Activated naive CD8-positive, alpha-beta T cell (primary cell): ENCODE data around the gene CELF4.
A peak's percentile ranks its signal among the peaks of the same experiment; 100 is the strongest.

ENCODE experiments used
- H3K27ac Mint-ChIP-seq: one replicate; pipeline ENCODE4 v1.8.0; 2021; ENCODE audit warnings: mixed read lengths
- H3K27me3 Mint-ChIP-seq: one replicate; pipeline ENCODE4 v1.8.0; 2021; ENCODE audit warnings: mixed read lengths
- H3K36me3 Mint-ChIP-seq: one replicate; pipeline ENCODE4 v1.8.0; 2021; ENCODE audit warnings: mixed read lengths
- H3K4me1 Mint-ChIP-seq: one replicate; pipeline ENCODE4 v1.8.0; 2021; ENCODE audit warnings: low read depth, mixed read lengths
- H3K4me3 Mint-ChIP-seq: one replicate; pipeline ENCODE4 v1.8.0; 2021; ENCODE audit warnings: mild to moderate bottlenecking, mixed read lengths
- H3K9me3 Mint-ChIP-seq: one replicate; pipeline ENCODE4 v1.8.0; 2021; ENCODE audit warnings: low read depth, mixed read lengths

Gene CELF4

GRCh38 chr18:37254973-37255372 lies 310.6 kb downstream of the CELF4 start:
- H3K27me3 Mint-ChIP-seq, result peaks cover 37% of the 10 kb centered on the region
- H3K27ac Mint-ChIP-seq, result no peak overlapping the region
- peaks cover 11% of the 10 kb centered on the region for H3K4me1 Mint-ChIP-seq
- no peaks in the 10 kb centered on the region for H3K36me3 Mint-ChIP-seq
- no peaks in the 10 kb centered on the region for H3K9me3 Mint-ChIP-seq
- H3K4me3 Mint-ChIP-seq, result peak overlapping the region; percentile 78

- Mint-ChIP-seq H3K27ac (no peak overlapping the region), H3K9me3 (no peaks in the 10 kb centered on the region), H3K4me3 (peak overlapping the region; percentile 78), H3K36me3 (no peaks in the 10 kb centered on the region), H3K4me1 (peaks cover 11% of the 10 kb centered on the region), H3K27me3 (peaks cover 38% of the 10 kb centered on the region)
Measured at GRCh38 chr18:37254236-37254754, 311.3 kb downstream of the CELF4 start.

- no peak overlapping the region for H3K4me3 Mint-ChIP-seq
- no peaks in the 10 kb centered on the region for H3K36me3 Mint-ChIP-seq
- H3K9me3 Mint-ChIP-seq, result no peaks in the 10 kb centered on the region
- H3K4me1 Mint-ChIP-seq, result peaks cover 11% of the 10 kb centered on the region
- no peak overlapping the region for H3K27ac Mint-ChIP-seq
- peaks cover 39% of the 10 kb centered on the region for H3K27me3 Mint-ChIP-seq
Measured at GRCh38 chr18:37253394-37254235, 312.0 kb downstream of the CELF4 start.

- peaks cover 11% of the 10 kb centered on the region for H3K4me1 Mint-ChIP-seq
- no peaks in the 10 kb centered on the region for H3K36me3 Mint-ChIP-seq
- peaks cover 37% of the 10 kb centered on the region for H3K27me3 Mint-ChIP-seq
- H3K27ac Mint-ChIP-seq, result no peak overlapping the region
- H3K9me3 Mint-ChIP-seq, result no peaks in the 10 kb centered on the region
- peak overlapping the region; percentile 30 for H3K4me3 Mint-ChIP-seq
Measured at GRCh38 chr18:37252854-37253393, 312.7 kb downstream of the CELF4 start.

- H3K27me3 Mint-ChIP-seq, result peaks cover 37% of the 10 kb centered on the region
- H3K9me3 Mint-ChIP-seq, result no peaks in the 10 kb centered on the region
- no peaks in the 10 kb centered on the region for H3K36me3 Mint-ChIP-seq
- H3K4me1 Mint-ChIP-seq, result peaks cover 11% of the 10 kb centered on the region
- peak overlapping the region; percentile 30 for H3K4me3 Mint-ChIP-seq
- no peak overlapping the region for H3K27ac Mint-ChIP-seq
Measured at GRCh38 chr18:37252342-37252741, 313.3 kb downstream of the CELF4 start.

GRCh38 chr18:37251679-37252078 lies 313.9 kb downstream of the CELF4 start:
- Mint-ChIP-seq H3K27ac (no peak overlapping the region), H3K9me3 (no peaks in the 10 kb centered on the region), H3K4me3 (no peak overlapping the region), H3K27me3 (peaks cover 36% of the 10 kb centered on the region), H3K4me1 (peaks cover 11% of the 10 kb centered on the region), H3K36me3 (no peaks in the 10 kb centered on the region)

- Mint-ChIP-seq H3K27me3 (peaks cover 35% of the 10 kb centered on the region), H3K4me3 (no peak overlapping the region), H3K9me3 (no peaks in the 10 kb centered on the region), H3K27ac (no peak overlapping the region), H3K4me1 (peaks cover 9% of the 10 kb centered on the region), H3K36me3 (no peaks in the 10 kb centered on the region)
Measured at GRCh38 chr18:37249895-37250618, 315.5 kb downstream of the CELF4 start.

GRCh38 chr18:37249171-37249886 lies 316.3 kb downstream of the CELF4 start:
- Mint-ChIP-seq H3K27me3 (peaks cover 32% of the 10 kb centered on the region), H3K4me3 (no peak overlapping the region), H3K36me3 (no peaks in the 10 kb centered on the region), H3K9me3 (no peaks in the 10 kb centered on the region), H3K27ac (no peak overlapping the region), H3K4me1 (peaks cover 3% of the 10 kb centered on the region)

- Mint-ChIP-seq H3K27ac (no peak overlapping the region), H3K36me3 (no peaks in the 10 kb centered on the region), H3K27me3 (peaks cover 35% of the 10 kb centered on the region), H3K9me3 (no peaks in the 10 kb centered on the region), H3K4me1 (peaks cover 7% of the 10 kb centered on the region), H3K4me3 (no peak overlapping the region)
Measured at GRCh38 chr18:37248281-37248680, 317.3 kb downstream of the CELF4 start.

- no peaks in the 10 kb centered on the region for H3K36me3 Mint-ChIP-seq
- peaks cover 4% of the 10 kb centered on the region for H3K4me1 Mint-ChIP-seq
- H3K9me3 Mint-ChIP-seq, result no peaks in the 10 kb centered on the region
- H3K27me3 Mint-ChIP-seq, result peaks cover 35% of the 10 kb centered on the region
- no peak overlapping the region for H3K27ac Mint-ChIP-seq
- H3K4me3 Mint-ChIP-seq, result no peak overlapping the region
Measured at GRCh38 chr18:37247497-37248161, 318.0 kb downstream of the CELF4 start.

- no peak overlapping the region for H3K27ac Mint-ChIP-seq
- H3K4me1 Mint-ChIP-seq, result peaks cover 3% of the 10 kb centered on the region
- no peaks in the 10 kb centered on the region for H3K9me3 Mint-ChIP-seq
- H3K27me3 Mint-ChIP-seq, result peaks cover 29% of the 10 kb centered on the region
- no peak overlapping the region for H3K4me3 Mint-ChIP-seq
- H3K36me3 Mint-ChIP-seq, result no peaks in the 10 kb centered on the region
Measured at GRCh38 chr18:37246779-37247340, 318.7 kb downstream of the CELF4 start.

GRCh38 chr18:37244618-37245017 lies 321.0 kb downstream of the CELF4 start:
- Mint-ChIP-seq H3K36me3 (no peaks in the 10 kb centered on the region), H3K27me3 (peaks cover 18% of the 10 kb centered on the region), H3K27ac (no peak overlapping the region), H3K4me3 (no peak overlapping the region), H3K9me3 (no peaks in the 10 kb centered on the region), H3K4me1 (peaks cover 3% of the 10 kb centered on the region)

- H3K36me3 Mint-ChIP-seq, result no peaks in the 10 kb centered on the region
- peaks cover 16% of the 10 kb centered on the region for H3K27me3 Mint-ChIP-seq
- no peaks in the 10 kb centered on the region for H3K9me3 Mint-ChIP-seq
- no peak overlapping the region for H3K27ac Mint-ChIP-seq
- H3K4me3 Mint-ChIP-seq, result no peak overlapping the region
- H3K4me1 Mint-ChIP-seq, result peaks cover 3% of the 10 kb centered on the region
Measured at GRCh38 chr18:37243741-37244140, 321.9 kb downstream of the CELF4 start.
